ENCODE data around the gene REC114.

DNA sequence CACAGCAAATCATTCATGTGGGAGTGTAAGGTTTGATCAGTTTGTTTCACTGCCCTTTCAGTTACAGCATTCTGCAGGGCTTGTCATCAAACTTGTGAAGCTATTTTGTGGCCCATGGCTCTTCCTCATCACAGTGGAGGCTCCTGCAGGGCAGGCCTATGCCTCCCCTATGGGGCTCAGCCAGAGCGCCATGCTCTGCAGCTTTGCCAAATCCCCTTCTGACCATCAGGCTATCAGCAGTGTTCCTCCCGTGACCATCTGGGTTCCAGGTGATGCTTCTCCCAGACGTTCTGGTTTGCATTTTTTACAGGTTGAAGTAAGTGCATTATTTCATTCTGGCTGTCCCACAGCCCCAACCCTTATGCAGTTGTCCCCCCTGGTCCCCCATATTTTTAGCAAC is 28.1 kb upstream of the REC114 start:
- TF ChIP-seq ZFX (IDR thresholded peaks at IDR 0.05; ENCODE audit: borderline replicate concordance): no peak
- TF ChIP-seq, protein P1, sequence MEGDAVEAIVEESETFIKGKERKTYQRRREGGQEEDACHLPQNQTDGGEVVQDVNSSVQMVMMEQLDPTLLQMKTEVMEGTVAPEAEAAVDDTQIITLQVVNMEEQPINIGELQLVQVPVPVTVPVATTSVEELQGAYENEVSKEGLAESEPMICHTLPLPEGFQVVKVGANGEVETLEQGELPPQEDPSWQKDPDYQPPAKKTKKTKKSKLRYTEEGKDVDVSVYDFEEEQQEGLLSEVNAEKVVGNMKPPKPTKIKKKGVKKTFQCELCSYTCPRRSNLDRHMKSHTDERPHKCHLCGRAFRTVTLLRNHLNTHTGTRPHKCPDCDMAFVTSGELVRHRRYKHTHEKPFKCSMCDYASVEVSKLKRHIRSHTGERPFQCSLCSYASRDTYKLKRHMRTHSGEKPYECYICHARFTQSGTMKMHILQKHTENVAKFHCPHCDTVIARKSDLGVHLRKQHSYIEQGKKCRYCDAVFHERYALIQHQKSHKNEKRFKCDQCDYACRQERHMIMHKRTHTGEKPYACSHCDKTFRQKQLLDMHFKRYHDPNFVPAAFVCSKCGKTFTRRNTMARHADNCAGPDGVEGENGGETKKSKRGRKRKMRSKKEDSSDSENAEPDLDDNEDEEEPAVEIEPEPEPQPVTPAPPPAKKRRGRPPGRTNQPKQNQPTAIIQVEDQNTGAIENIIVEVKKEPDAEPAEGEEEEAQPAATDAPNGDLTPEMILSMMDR (IDR thresholded peaks at IDR 0.05): no peak
